Measurements from ENCODE around the gene WLS.
A peak's percentile ranks its signal among the peaks of the same experiment; 100 is the strongest.
"Not testable (repeated sequence)": the region's sequence is repeated elsewhere in the genome, so short reads cannot be mapped to it uniquely, and the experiment has no call there.

The WLS gene

DNA sequence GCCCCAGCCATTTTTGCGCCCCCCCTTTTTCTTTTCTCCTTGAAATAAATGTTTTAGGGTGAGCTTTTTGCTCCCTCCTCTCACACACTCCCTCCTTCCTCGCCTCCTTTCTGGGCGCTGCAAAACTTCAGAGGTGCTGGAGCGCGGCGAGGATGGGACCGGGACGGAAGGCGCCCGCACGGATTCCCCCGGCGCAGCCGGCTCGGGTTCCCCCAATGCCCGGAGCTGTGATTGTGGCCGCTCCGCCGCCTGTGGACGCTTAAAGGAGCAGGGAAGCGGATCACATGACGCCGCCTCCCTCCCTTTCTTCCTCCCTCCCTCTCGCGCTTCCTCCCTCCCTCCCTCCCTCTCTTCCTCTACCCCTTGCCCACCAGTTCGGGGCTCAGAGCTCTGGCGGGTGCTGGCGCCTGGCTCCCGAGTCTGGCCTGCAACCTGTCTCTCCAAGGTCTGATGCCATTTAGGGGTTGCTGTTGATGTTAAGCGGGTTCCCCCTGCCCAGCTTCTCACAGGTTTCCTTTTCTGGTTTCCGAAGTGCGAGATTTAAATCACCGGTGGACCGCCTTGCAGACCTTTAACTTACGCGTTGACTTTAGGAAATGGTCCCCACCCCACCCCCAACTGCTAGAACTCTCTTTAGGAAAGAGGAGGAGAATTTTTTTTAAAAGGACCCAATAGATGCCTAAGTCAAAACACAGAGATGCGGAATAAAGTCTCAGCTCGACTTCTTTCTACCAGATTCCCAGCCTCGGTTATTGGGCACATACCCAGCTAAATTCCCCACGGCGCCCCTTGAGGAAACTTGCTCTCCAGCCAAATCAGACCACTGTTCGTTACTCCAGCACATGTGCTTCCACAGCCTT lies at the start of gene WLS:
Gene WLS (minus strand): TSS at position 235 of the 860 bp plus-strand sequence. CDS start 224 bp downstream, at position 11.
- DNase-seq, result peak in 1 of 2 donors; percentile 11

DNA sequence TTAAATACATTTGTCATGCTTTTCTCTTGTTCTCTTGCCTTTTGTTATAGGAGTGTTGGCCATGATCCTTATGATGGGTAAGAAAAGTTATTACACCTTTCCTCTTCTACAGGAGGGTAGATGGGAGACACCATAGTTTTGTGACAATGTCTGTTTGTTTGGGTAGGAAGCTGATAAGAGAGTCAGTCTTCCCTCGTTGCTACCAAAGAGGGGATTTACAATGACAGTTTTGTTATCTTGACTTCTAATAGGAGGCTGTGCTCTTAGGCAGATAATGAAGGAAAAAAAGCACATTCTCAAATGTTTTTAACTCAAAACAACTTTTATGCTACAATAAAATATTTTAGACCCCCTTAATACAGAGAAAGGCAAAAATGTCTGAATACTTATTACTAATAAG lies 48.0 kb upstream of the WLS start:
- DNase-seq, result no peak

DNA sequence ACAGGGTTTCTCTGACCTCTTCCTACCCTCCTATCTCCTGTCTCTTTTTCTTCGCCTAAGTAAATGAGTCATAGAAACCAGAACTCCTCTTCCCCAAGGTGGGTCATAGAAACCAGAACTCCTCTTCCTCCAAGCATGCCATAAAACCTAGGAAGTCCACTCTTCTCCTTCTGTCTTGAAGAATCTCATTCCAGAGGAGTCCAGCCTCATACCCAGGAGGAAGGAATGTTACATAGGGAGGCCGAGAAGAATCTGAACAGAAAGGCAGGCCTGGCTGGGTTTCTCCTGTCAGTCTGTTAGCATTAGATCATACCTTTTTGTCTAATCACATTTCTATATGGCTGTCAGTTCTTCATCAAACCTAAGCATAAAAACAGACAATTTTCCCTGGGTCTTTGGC lies 47.5 kb upstream of the WLS start:
- DNase-seq, result no peak

DNA sequence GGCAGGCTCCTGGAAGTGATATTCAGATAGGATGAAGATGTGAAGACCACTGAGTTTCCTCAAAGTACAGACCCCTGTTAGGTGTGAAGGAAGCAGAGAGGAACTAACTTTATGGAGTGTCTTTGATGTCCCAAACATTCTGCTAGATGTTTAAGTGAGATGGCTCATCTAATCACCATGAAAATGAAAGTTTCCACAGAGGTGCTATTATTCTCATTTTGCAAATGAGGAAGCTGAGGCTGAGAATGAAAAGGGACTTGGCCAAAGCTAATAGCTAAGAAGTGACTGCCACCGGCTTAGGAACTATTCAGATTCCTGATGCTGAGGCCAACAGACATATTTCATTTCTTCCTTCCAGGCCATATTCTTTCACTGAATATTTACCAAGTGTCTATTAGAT lies 45.9 kb upstream of the WLS start:
- no peak for DNase-seq

DNA sequence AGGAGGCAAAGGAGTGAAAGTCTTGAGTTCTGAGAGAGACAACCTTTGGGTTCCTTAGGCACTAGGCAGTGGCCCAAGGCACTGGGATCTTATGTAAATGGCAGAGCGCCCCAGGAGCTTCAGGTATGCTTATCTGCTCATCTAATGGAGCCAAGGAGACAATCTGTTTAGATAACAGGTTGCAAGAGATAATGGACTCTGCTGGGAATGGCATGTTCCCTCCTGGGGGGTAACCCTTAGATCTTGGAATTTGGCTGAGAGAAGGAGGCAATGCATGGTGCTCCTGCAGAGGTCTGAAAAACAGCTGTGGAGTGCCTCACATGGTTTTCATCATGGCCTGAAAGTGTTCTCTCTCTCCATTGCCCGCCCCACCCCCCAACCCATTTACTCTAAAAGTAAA lies 44.1 kb upstream of the WLS start:
- no peak for DNase-seq

DNA sequence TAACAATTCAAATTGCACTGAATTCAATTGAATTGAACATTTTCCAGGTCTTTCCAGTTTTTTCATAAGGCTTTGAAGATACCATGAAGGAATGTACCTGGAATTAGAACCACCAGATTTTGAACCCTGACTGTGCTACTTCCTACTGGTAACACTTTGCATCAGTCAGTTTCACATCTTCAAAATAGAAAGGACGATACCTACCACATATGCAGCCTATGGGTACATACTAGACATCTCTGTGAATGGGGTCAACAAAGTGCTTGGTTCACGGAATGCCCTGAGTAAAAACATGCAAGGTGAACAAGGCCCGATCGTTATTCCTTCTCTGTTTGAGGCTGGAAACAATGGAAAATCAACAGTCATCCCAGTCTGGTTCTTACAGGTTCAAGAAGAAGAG lies 41.2 kb upstream of the WLS start:
- no peak for DNase-seq

DNA sequence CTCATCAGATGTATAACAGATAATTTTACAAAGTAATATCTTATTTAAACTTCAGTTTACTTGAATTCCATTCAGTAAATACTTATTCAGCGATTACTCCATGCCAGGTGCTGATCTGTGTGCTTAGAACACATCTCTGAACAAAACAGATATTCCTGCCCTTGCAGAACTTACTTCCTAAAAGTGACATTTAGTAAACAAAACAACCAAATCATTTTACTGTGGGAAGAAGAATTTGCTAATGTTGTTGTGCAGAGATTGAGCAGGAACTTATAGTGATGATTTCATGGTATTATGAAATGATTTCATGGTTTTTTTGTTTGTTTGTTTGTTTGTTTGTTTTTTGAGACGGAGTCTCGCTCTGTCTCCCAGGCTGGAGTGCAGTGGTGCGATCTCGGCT lies 39.3 kb upstream of the WLS start:
- no peak for DNase-seq

DNA sequence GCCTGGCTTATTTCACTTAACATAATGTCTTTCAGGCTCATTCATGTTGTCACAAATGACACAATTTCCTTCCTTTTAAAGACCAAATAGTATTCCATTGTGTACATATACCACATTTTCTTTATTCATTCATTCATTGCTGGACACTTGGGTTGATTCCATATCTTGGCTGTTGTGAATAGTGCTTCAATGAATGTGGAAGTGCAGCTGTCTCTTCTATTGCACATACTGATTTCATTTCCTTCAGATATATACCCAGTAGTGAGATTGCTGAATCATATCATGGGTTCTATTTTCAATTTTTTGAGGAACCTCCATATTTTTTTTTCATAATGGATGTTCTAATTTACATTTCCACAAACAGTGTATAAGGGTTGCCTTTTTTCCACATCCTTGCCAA lies 38.6 kb upstream of the WLS start:
- DNase-seq, result no peak

DNA sequence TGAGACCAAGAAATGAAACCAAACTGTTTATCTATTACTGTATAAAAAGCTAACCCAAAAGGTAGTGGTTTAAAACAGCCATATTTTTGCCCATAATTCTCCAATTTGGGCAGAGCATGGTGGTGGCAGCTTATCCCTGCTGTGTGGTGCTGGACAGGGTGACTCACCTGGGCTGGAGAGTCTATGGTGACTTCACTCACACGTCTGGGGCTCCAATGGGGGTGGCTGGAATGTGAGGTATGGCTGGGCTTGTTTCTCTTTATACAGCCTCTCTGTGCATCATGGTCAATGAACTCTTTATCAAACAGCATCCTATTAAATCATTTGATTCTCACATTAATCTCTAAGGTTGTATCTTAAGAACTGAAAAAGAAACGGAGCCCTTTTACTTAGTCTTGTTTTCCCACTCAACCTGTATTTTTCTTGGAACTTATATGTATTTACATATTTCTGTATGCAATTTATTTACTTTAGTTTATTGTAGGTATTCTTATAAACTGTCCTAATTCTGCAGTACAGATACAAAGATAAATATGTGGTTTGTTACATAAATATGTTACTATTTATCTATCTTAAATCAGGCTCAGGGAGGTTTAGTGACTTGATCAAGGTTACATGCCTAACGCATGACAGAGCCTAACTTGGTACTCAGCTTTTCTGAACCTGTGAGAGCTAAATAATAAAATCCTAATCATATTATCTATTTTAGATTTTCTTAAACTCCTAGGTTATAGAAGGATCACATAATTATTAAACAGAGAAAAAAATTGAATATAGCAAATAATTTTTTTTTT lies 37.5 kb upstream of the WLS start:
- DNase-seq, result no peak

DNA sequence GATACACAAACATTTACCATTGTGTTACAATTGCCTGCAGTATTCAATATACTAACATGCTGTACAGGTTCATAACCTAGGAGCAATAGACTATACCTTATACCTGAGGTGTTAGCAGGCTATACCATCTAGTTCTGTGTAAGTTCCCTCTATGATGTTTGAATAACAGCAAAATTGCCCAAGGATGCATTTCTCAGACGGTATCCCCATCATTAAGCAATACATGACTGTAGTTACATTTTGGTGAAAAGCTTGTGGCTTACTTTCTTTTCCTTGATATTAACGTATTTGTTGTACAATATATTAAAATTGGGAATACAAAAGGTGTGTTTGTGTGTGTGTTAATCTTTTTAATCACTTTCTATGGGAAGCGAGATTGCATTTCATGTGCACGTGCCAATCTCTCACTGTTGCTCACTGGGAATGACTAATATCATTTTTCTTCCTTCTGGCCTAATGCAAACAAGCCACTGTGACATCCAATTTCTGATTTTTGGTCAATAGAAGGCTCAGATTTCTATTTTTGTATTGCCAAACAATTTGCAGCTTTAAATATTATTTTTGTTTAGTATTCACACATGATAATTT lies 36.7 kb upstream of the WLS start:
- no peak for DNase-seq

DNA sequence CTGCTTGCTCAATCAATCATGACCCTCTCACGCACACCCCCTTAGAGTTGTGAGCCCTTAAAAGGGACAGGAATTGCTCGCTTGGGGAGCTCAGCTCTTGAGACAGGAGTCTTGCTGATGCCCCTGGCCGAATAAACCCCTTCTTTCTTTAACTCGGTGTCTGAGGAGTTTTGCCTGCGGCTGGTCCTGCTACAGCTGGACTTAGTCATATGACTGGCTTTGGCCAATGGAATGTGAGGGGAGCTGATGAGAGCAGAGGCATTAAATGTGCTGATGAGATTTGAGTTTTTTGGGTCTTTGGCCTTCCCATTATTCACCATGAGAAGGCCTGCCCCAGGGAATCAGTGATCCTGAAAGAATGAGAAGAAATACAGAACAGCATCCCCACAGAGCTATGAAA lies 24.5 kb upstream of the WLS start:
- not testable (repeated sequence) for DNase-seq

DNA sequence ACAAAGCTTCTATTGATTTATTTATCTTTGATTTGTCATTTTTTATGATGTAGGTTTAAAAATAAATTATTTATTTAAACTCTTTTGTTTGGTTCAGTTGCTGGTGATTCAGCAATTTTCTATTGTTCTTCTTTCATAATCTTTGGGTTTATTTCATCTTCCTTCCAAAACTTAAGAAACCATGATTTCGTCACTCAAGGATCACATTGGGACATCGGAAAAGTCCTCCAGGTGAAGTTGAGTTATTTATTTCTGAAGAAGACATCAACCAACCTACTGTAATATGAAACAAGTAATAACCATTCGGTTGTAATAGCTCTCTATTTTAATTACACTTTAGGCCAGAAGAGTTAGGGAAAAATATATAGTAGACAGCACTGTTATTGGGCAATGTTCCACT lies 23.0 kb upstream of the WLS start:
- DNase-seq, result no peak

DNA sequence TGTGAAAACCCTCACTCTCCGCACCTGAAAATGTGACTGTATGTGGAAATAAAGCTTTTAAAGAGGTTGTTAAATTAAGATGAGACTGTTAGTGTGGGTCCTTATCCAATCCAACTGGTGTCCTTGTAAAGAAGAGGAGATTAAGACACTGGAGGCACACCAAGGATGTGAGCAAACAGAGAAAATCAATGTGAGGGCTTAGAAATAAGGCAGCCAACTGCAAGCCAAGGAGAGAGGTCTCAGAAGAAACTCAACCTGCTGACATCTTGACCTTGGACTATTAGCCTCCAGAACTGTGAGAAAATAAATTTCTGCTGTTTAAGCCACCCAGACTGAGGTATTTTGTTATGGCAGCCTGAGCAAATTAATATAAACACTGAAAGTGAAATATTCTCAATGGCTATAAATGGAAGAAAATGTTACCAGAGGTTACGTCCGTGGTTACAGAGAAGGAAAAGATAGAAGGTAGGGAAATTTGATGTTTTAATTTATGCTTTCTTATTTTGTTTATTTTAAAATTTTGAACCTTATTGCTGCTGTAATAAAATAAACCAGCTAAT lies 22.4 kb upstream of the WLS start:
- DNase-seq, result no peak

DNA sequence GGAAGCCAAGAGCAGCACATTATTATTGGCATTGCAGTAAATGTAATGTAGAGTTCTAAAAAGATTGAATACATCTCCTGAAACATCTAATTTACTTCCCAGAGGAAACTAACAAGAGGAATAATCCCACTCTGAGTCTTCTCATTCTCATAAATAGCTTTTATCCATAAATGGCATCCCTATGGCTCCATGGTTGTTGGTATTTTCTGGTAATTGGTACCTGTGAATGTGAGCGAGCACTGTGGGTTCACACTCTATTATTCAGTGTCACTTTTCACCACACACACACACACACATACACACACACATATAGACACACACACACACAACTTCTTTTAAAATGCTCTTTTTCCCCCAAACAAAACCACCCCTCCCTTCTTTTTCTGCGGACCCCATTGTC lies 4.7 kb upstream of the WLS start:
- no peak for DNase-seq

DNA sequence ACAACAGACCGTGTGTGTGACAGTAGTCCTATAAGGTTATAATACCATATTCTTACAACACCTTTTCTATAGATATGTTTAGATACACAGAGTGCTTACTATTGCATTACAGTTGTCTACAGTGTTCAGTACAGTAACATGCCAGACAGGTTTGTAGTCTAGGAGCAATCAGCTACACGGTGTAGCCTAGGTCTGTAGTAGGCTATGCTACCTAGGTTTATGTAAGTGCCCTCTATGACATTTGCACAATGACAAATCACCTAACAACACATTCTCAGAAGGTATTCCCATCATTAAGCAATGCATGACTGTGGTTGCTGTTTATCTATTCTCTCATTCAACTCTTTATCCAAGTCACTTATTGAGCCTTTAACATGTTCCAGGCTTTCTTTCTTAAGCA lies 1.8 kb upstream of the WLS start:
- DNase-seq, result no peak

DNA sequence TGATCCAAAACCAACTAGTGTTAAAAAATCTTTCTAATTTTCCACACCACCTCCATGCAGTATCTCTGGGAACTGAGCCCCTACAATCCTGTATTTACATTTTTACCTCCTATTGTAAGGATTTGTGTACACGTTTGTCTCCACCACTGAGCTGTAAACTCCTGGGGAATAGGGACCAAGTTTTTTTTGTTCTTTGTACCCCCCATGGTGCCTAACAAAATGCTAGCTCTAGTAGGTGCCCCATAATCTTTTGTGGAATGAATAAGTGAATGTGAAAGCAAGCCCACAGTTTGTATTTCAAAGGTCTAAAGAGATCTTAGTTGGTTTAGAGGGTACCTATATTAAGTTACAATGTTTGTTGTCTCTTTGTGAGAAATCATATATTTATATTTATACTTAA lies 879 bp upstream of the WLS start:
- no peak for DNase-seq

DNA sequence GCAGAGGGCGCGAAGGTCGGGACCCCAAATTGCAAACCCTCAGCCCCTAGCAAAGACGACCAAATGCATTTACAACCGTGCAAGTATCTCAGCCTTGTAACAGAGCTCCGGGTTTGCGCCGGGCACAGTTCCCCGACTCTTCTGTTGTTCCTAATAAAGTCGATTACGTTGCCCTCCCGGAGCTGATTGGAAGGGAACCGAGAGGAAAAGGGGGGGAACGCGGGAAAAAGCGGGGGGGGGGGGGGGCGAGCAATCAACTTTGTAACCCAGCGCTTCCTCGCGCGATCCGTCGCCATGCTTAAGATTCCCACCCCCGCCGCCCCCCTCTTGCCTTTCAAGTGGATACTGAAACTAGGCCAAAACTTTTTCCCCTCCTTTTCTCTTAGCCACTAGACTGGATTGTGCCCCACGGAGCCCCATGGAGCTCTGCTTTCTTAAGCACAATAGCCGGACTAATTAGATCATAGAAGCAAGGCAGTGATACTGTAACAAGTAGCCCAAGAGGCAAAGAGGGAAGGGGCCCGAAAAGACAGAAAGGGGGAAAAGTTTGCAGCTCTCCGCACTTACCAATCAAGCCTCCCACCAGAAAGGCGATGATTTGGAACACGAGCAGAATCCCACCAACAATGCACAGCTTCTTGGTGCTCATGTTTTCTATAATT lies 565 bp downstream of the WLS start:
- no peak for DNase-seq

DNA sequence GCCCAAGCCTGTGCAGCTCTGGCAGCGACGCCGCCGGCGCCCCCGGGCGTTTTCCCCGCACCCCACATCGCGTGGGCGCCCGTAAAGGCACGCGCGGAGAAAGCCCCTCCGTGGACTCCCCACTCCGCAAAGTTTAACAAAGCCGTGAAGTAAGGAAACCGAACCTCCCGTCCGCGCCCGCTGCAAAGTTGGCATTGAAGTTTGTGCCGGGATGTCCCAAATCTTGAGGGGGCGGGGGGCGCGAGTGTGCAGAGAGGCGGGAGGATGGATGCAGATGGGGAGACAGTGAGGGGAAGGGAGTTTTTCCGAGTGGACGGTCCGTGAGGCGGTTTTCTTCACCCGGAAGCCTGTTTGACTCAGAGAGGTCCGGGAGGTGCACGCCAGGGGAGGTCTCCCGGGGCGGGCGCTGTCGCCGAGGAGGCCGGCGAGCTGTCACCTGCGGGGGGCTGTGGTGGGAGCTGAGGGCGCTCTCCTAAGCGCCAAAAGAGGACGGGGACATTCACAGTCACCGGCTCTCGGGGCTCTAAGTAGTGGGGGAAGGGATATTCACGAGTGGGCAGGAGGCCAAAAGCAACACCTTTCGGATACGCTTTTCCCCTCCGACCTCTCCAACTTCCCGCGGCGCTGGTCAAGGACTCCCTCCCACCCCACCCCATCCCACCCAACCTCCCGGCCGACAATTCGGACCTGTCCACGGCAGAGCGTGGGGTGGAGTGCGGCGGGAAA lies 1.3 kb downstream of the WLS start:
- no peak for DNase-seq

DNA sequence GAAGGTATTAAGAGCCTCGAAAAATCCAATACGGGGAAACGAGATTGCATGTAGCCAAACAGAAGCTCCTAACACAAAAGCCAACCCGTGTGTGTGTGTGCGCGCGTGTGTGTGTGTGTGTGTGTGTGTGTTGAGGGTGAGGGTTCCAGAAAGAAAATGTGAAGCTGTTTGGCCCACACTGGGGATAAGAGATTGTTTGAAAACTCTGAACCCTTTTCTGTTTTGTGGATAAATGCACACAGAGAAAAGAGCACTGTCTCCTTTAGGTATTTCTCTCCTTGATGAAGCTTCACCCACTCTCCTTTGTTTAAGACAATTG lies 1.9 kb downstream of the WLS start:
- no peak for DNase-seq

DNA sequence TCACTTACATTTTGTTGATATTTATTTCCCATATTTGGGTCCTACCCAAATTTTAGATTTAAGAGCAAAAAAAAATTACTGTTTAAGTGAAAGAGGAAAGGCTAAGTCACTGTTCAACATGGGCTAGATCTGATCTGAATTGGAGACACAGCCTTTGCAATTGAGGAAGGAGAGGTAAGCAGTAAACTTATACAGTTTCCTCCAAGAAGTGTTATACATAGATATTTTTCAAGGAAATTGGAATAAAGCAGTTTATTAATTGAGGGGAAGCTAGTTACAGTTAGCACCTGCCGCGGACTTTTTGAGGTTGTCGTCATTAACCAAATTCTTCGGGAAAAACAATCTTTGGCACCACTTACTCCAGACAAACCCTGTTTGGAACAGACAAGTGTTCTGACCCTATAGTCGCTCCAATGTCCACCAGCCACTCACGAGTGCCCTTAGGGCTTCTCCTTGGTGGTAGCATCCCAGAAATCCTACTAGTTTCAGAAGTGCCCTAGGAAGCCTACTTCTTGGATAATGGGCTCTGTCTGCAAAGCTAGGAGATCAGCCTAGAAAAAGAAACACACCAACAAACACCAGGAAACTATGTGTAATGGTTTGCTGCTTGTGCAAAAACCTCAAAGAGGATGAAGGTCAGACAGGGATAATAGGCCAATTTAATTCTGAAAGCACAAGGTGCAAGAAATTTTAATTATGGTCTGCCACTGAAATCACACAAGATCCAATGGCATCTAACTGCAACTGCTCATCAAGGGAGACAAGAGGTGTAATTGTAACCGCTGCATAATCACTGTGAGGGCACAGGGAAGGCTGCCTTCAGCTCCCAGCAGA lies 2.5 kb downstream of the WLS start:
- no peak for DNase-seq

DNA sequence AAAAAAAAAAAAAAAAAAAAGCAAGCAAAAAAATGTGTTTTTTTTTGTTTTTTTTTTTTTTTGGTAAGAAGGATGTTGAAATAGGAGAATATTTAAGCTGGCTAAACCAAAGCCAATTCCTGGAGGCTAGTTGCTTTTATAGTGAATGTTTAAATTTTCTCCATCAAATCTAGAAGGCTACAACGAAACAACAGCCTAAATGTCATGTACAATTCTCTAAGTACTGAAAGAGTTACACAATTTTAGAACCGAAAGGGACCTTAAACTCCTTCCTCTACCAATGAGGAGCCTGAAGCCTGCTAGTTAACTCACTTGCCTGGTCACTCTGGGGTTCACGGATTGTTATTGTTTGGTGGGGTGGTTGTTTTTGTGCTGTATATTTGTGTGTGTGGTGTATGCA lies 3.5 kb downstream of the WLS start:
- no peak for DNase-seq

DNA sequence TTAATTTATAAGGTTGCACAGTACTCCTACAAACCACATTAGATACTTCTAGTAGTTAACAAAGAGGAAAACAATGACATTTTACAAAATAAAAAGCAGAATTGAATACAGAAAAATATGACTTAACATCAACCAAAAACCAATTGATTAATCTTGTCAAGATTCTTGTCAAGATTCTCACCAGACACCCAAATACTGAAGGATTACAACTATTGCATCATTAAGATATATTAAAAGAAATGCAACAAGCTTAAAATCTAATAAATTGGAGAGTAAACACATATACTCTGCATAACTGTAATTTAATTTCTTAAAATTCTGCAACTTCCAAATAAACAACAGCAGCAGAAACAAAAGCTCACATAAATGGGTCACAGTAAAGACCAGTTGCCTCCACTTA lies 4.7 kb downstream of the WLS start:
- DNase-seq, result no peak
